ENCODE data around the gene VSIG10L. TPM values are rescaled to one million over a fixed set of nuclear protein-coding genes. Genes with fewer than 3 reads are reported as not detected.

VSIG10L gene
- total RNA-seq, 1 experiment from 2014 or later, result 3.5 TPM

DNA sequence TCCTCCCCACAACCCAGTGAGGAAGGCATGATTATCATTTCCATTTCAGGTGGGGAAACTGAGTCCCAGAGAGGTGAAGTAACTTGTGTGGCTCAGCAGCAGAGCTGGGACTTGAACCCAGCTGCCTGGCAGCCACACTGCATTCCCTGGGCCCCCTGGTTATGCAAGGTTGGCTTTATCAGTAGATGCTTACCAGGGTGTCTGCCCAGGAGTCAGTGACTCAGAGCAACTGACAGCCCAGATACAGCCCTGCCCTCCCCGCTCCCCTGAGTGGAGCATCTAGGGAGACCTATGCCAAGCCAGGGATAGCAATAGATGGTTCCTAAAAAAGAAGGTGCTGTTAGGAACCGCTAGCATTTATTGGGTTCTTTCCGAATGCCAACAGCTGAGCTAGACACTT, 24.6 kb downstream of the VSIG10L start:
- Histone ChIP-seq H3K9ac (ENCODE audit: low read length) (no peak overlapping the region), H3K4me2 (ENCODE audit: low read length) (no peak overlapping the region), H3K27ac (ENCODE audit: low read length) (no peak overlapping the region), H3K9me2 (replicated peaks; ENCODE audit: low read length) (no peaks in the 10 kb centered on the region), H3K9me3 (ENCODE audit: low read length) (no peaks in the 10 kb centered on the region), H3K4me3 (ENCODE audit: low read length) (no peak overlapping the region), H3K36me3 (ENCODE audit: low read depth, low read length) (no peaks in the 10 kb centered on the region), H3K27me3 (ENCODE audit: low read length) (peaks cover 33% of the 10 kb centered on the region), H4K20me1 (ENCODE audit: low read length) (no peaks in the 10 kb centered on the region), H3K4me1 (ENCODE audit: insufficient read depth, low read length) (no peaks in the 10 kb centered on the region), H3F3A (ENCODE audit: low read length, unreplicated experiment) (no peaks in the 10 kb centered on the region), H3K79me2 (ENCODE audit: low read length) (no peaks in the 10 kb centered on the region), H2AFZ (ENCODE audit: low read length) (no peak overlapping the region)
- BruUV-seq (replicated peaks), result no TSS peak
- DNase-seq (no peak), ATAC-seq (no peak)
- TF ChIP-seq EZH2 (IDR thresholded peaks at IDR 0.05; ENCODE audit: low read length, unreplicated experiment) (no peak), EZH2phosphoT487 (IDR thresholded peaks at IDR 0.05; ENCODE audit: borderline replicate concordance, low read length) (no peak)
- TF ChIP-seq, protein P1, sequence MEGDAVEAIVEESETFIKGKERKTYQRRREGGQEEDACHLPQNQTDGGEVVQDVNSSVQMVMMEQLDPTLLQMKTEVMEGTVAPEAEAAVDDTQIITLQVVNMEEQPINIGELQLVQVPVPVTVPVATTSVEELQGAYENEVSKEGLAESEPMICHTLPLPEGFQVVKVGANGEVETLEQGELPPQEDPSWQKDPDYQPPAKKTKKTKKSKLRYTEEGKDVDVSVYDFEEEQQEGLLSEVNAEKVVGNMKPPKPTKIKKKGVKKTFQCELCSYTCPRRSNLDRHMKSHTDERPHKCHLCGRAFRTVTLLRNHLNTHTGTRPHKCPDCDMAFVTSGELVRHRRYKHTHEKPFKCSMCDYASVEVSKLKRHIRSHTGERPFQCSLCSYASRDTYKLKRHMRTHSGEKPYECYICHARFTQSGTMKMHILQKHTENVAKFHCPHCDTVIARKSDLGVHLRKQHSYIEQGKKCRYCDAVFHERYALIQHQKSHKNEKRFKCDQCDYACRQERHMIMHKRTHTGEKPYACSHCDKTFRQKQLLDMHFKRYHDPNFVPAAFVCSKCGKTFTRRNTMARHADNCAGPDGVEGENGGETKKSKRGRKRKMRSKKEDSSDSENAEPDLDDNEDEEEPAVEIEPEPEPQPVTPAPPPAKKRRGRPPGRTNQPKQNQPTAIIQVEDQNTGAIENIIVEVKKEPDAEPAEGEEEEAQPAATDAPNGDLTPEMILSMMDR (conservative IDR thresholded peaks at IDR 0.05; ENCODE audit: low read depth, low read length), result no peak
- ChIA-PET POLR2A (ENCODE audit: unreplicated experiment) (no interaction called here), CTCF (no interaction called here)
- intact Hi-C loops (cut with micrococcal nuclease), result no loop called here

DNA sequence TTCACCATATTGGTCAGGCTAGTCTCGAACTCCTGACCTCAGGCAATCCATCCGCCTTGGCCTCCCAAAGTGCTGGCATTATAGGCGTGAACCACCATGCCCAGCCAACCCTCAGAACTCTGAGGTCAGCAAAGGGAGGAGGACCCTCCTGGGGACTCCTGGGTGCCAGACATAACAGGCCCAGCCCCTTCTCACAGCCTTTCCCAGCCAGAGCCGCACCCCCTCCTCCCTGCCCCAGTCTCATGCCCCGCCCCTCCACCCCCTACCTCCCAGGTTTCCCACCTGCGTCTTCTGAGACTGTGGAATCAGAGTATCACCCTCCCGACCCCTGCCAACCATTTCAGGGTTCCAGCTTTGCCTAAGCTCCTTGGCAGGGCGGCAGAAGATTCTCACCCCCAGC, 25.3 kb downstream of the VSIG10L start:
- Histone ChIP-seq H3K9me3 (ENCODE audit: low read length) (no peaks in the 10 kb centered on the region), H3F3A (ENCODE audit: low read length, unreplicated experiment) (no peaks in the 10 kb centered on the region), H3K79me2 (ENCODE audit: low read length) (no peaks in the 10 kb centered on the region), H3K9ac (ENCODE audit: low read length) (no peak overlapping the region), H3K4me2 (ENCODE audit: low read length) (no peak overlapping the region), H3K27me3 (ENCODE audit: low read length) (peaks cover 29% of the 10 kb centered on the region), H4K20me1 (ENCODE audit: low read length) (no peaks in the 10 kb centered on the region), H3K4me3 (ENCODE audit: low read length) (no peak overlapping the region), H3K9me2 (replicated peaks; ENCODE audit: low read length) (no peaks in the 10 kb centered on the region), H3K4me1 (ENCODE audit: insufficient read depth, low read length) (no peaks in the 10 kb centered on the region), H2AFZ (ENCODE audit: low read length) (no peak overlapping the region), H3K27ac (ENCODE audit: low read length) (no peak overlapping the region), H3K36me3 (ENCODE audit: low read depth, low read length) (no peaks in the 10 kb centered on the region)
- intact Hi-C loops (cut with micrococcal nuclease), result no loop called here
- BruUV-seq (replicated peaks), result no TSS peak
- ATAC-seq (no peak), DNase-seq (no peak)
- no peak for TF ChIP-seq EZH2 (IDR thresholded peaks at IDR 0.05; ENCODE audit: low read length, unreplicated experiment)
- TF ChIP-seq, protein P1 (conservative IDR thresholded peaks at IDR 0.05; ENCODE audit: low read depth, low read length), result no peak
- TF ChIP-seq EZH2phosphoT487 (IDR thresholded peaks at IDR 0.05; ENCODE audit: borderline replicate concordance, low read length), result no peak
- ChIA-PET POLR2A (ENCODE audit: unreplicated experiment) (no interaction called here), CTCF (no interaction called here)

DNA sequence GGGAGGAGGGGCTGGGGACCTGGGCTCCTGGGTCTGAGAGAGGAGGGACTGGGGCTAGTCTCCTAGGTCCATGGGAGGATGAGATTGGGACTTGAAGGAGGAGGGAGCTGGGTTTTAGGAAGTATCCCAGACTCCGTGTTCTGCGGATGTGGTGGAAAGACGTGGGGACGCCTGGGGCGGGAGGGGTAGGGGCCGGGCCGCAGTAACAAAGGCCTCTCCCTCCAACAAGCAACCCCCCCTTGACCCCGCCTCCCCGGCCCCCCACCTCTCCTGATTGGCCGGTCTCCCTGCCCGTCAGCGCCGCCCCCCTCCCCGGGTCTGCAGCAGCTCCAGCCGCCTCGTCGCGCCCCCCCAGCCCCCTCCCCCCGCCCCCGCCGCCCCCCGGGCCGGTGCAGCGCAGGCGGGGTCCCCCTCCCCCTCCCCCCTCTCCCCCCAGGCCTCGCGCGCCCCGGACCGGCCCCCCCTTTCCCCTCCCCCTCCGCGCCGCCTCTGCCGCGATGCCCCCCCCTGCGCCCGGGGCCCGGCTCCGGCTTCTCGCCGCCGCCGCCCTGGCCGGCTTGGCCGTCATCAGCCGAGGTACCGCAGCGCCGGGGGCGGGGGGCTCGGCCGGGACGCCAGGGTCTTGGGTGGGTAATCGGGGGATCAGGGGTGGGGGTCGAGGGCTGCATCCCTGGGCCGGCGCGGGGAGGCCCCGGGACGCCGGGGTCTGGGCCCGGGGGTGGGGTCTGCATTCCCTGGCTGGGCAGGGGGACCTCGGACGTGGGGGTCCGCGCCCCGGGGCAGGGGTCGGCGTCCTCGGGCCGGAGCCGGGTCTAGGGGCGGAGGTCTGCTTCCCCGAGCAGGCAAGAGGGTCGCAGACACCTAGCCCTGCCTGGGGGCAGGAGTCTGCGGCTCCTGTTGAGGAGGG, 30.3 kb downstream of the VSIG10L start, which contains the start of gene IGLON5:
Gene IGLON5, plus strand, starts transcription at position 294 of the 907 bp plus-strand sequence. Its CDS starts 204 bp downstream, at position 498.
- Histone ChIP-seq H3K9me3 (ENCODE audit: low read length) (peaks cover 6% of the 10 kb centered on the region; the same call in 1 of the 2 replicates), H3K27ac (ENCODE audit: low read length) (no peak within 1 kb of the TSS), H3K4me1 (ENCODE audit: insufficient read depth, low read length) (no peaks in the 10 kb centered on the region), H3K9ac (ENCODE audit: low read length) (no peak within 1 kb of the TSS), H3K79me2 (ENCODE audit: low read length) (no peaks in the 10 kb centered on the region), H4K20me1 (ENCODE audit: low read length) (no peaks in the 10 kb centered on the region), H3F3A (ENCODE audit: low read length, unreplicated experiment) (no peaks in the 10 kb centered on the region), H2AFZ (ENCODE audit: low read length) (no peak within 1 kb of the TSS), H3K9me2 (replicated peaks; ENCODE audit: low read length) (no peaks in the 10 kb centered on the region), H3K36me3 (ENCODE audit: low read depth, low read length) (no peaks in the 10 kb centered on the region), H3K4me2 (ENCODE audit: low read length) (no peak within 1 kb of the TSS), H3K4me3 (ENCODE audit: low read length) (no peak within 1 kb of the TSS), H3K27me3 (ENCODE audit: low read length) (peaks cover 21% of the 10 kb centered on the region)
- ChIA-PET POLR2A (ENCODE audit: unreplicated experiment) (no interaction called here), CTCF (no interaction called here)
- intact Hi-C loops (cut with micrococcal nuclease), result no loop called here
- ATAC-seq, result no peak
- no peak for TF ChIP-seq EZH2 (IDR thresholded peaks at IDR 0.05; ENCODE audit: low read length, unreplicated experiment)
- TF ChIP-seq, protein P1 (conservative IDR thresholded peaks at IDR 0.05; ENCODE audit: low read depth, low read length), result no peak
- TF ChIP-seq EZH2phosphoT487 (IDR thresholded peaks at IDR 0.05; ENCODE audit: borderline replicate concordance, low read length), result no peak
- BruUV-seq (replicated peaks), result no TSS peak
- DNase-seq, result no peak
